Transverse colon (tissue), 4 donors: ENCODE results near the gene TMEM42. TPM values are rescaled to one million over a fixed set of nuclear protein-coding genes. Genes with fewer than 3 reads are reported as not detected.

Source experiments
- DNase-seq: peaks from one replicate; pipeline ENCODE4 v3.0.0-alpha.2; 2019
- H3K27ac ChIP-seq, 4 donors: fragments of 200-600 bp; sonication (generic); 2 replicates each; pipeline ENCODE4 v1.5.1; 2016 to 2018; ENCODE audit warnings: inconsistent platforms in 4 of 4
- H3K27me3 ChIP-seq: fragments of 200-600 bp; sonication (generic); 2 replicates; pipeline ENCODE4 v1.5.1; 2017; ENCODE audit warnings: inconsistent platforms
- H3K36me3 ChIP-seq, 4 donors: fragments of 200-600 bp; sonication (generic); 2 replicates each; pipeline ENCODE4 v1.5.1; 2017 to 2019; ENCODE audit warnings: inconsistent platforms in 4 of 4
- H3K4me1 ChIP-seq, 4 donors: fragments of 200-600 bp; sonication (generic); 2 replicates each; pipeline ENCODE4 v1.5.1; 2017 to 2020; ENCODE audit warnings: inconsistent platforms in 4 of 4
- H3K4me3 ChIP-seq, 4 donors: fragments of 200-600 bp; sonication (generic); 1 replicate in 1 of 4; 2 replicates in 3 of 4; pipeline versions ENCODE4 v1.5.1 to v1.6.1; 2017 to 2019; ENCODE audit warnings: inconsistent platforms in 4 of 4
- H3K9me3 ChIP-seq, 2 donors: fragments of 200-600 bp; sonication (generic); 2 replicates each; pipeline ENCODE4 v1.5.1; 2017 to 2019; ENCODE audit warnings: inconsistent platforms in 2 of 2
- EP300 ChIP-seq: sonication (generic); formaldehyde crosslinking; IDR thresholded peaks from one replicate; pipeline ENCODE4 v1.6.1; 2017; ENCODE audit warnings: antibody characterized with exemption, low read depth
- POLR2A ChIP-seq: fragments of 450-650 bp; IDR thresholded peaks from one replicate; pipeline ENCODE4 v1.6.1; 2016; ENCODE audit warnings: antibody characterized with exemption, mild to moderate bottlenecking, moderate library complexity
- POLR2AphosphoS5 ChIP-seq, 3 donors: sonication (generic); formaldehyde crosslinking; IDR thresholded peaks; one replicate each; pipeline ENCODE4 v1.6.1; 2016; ENCODE audit warnings: antibody characterized with exemption in 3 of 3
- WGBS, 2 donors: methylation state at CpG; one replicate each; pipeline ENCODE4 v1.1.5; 2018; ENCODE audit warnings: low coverage in 1 of 2; 5-methylcytosine and 5-hydroxymethylcytosine counted together
- in situ Hi-C, 4 donors: fragments of 200-750 bp; cut with MboI; loops; one replicate each; pipeline versions ENCODE4 v1.15.0 to v1.15.1; 2017; ENCODE audit warnings: low sequenced_read_pairs in 3 of 4, low pct_ligation_motif_present in 1 of 4, low pct_unique_long_range_greater_than_20kb in 1 of 4
- intact Hi-C: fragments of 100-400 bp; cut with DNase I; formaldehyde crosslinking; loops from one replicate; pipeline ENCODE4 v1.15.1; 2023; ENCODE audit warnings: low total_unique reads
- total RNA-seq, 4 donors: library from RNA; depleted of rRNA; stranded (reverse); fragments of >200 nt; gene quantifications; one replicate each; pipeline ENCODE4 v1.1.0, GENCODE V29; 2016
- TF ChIP-seq, protein P1 (sequence below), 5 experiments: fragments of 200-600 bp in 3 of 5; fragments of 450-650 bp in 2 of 5; sonication (generic) in 3 of 5; IDR thresholded peaks; 1 replicate in 2 of 5; 2 replicates in 3 of 5; pipeline ENCODE4 v1.5.1; 2016 to 2017; ENCODE audit warnings: antibody characterized with exemption in 5 of 5, inconsistent platforms in 3 of 5, mild to moderate bottlenecking in 2 of 5, moderate library complexity in 1 of 5

TMEM42 gene
- total RNA-seq, 4 donors from 2014 or later, result 10.0 to 13.7 (median 12.3) TPM; not detected in 1

- no peaks in the 10 kb centered on the region for H3K36me3 ChIP-seq
- no peak overlapping the region for H3K4me3 ChIP-seq
- H3K4me1 ChIP-seq, result no peaks in the 10 kb centered on the region
- intact Hi-C loops, result no loop called here
- no peak for DNase-seq
- no peak for TF ChIP-seq EP300
- TF ChIP-seq, protein P1, sequence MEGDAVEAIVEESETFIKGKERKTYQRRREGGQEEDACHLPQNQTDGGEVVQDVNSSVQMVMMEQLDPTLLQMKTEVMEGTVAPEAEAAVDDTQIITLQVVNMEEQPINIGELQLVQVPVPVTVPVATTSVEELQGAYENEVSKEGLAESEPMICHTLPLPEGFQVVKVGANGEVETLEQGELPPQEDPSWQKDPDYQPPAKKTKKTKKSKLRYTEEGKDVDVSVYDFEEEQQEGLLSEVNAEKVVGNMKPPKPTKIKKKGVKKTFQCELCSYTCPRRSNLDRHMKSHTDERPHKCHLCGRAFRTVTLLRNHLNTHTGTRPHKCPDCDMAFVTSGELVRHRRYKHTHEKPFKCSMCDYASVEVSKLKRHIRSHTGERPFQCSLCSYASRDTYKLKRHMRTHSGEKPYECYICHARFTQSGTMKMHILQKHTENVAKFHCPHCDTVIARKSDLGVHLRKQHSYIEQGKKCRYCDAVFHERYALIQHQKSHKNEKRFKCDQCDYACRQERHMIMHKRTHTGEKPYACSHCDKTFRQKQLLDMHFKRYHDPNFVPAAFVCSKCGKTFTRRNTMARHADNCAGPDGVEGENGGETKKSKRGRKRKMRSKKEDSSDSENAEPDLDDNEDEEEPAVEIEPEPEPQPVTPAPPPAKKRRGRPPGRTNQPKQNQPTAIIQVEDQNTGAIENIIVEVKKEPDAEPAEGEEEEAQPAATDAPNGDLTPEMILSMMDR (IDR thresholded peaks at IDR 0.05), result no peak
- TF ChIP-seq POLR2A, result no peak
- TF ChIP-seq POLR2AphosphoS5 (IDR thresholded peaks at IDR 0.05), result no peak
- H3K27ac ChIP-seq, result no peak overlapping the region
- in situ Hi-C loops, result no loop called here
- 91 to 94% methylated on average over 2 to 3 of the region's 3 CpGs for WGBS, 2 donors
- no peaks in the 10 kb centered on the region for H3K27me3 ChIP-seq
- H3K9me3 ChIP-seq, result no peaks in the 10 kb centered on the region
These were observed 34.5 kb upstream of the TMEM42 start for GRCh38 chr3:44827196-44827595.

- TF ChIP-seq, protein P1 (IDR thresholded peaks at IDR 0.05), result no peak
- TF ChIP-seq POLR2AphosphoS5 (IDR thresholded peaks at IDR 0.05) (no peak), EP300 (no peak), POLR2A (no peak)
- Histone ChIP-seq H3K27me3 (no peaks in the 10 kb centered on the region), H3K9me3 (no peaks in the 10 kb centered on the region), H3K36me3 (no peaks in the 10 kb centered on the region), H3K27ac (no peak overlapping the region), H3K4me1 (no peaks in the 10 kb centered on the region), H3K4me3 (no peak overlapping the region)
- DNase-seq, result no peak
- intact Hi-C loops, result no loop called here
- in situ Hi-C loops, result no loop called here
- 95 to 98% methylated on average over 5 of the region's 5 CpGs for WGBS, 2 donors
These were observed 30.5 kb upstream of the TMEM42 start for GRCh38 chr3:44831232-44831631.

DNA sequence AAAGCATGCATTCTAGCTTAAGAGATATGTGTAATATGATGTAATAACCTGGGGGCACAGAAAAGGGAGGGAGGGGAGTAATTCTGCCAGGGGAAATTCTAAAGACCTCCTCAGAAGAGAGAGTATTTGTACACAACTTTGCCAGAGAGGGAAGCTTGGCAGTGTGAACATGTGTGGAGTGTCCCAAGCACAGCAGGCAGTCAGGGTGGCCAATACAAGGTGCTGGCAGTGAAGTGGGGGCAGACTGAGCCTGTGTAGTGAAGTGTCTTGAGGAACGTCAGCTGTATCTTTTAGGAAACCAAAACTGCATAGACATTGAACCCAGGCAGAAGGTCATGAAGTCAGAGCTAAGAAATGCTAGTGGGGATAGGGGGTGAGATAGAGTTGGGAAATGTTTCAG lies 29.7 kb upstream of the TMEM42 start:
- TF ChIP-seq EP300, result no peak
- TF ChIP-seq, protein P1 (IDR thresholded peaks at IDR 0.05), result no peak
- no peak for TF ChIP-seq POLR2AphosphoS5 (IDR thresholded peaks at IDR 0.05)
- TF ChIP-seq POLR2A, result no peak
- H3K36me3 ChIP-seq, result peaks cover 0 to 4% (median 0%) of the 10 kb centered on the region in 4 donors
- 97% methylated on average over 1 of the region's 1 CpG; no CpG with 5 or more reads in 1 of the 2 donors for whole genome bisulfite sequencing, 2 donors
- H3K4me3 ChIP-seq, result no peak overlapping the region
- no peaks in the 10 kb centered on the region for H3K4me1 ChIP-seq
- no peak overlapping the region for H3K27ac ChIP-seq
- H3K27me3 ChIP-seq, result no peaks in the 10 kb centered on the region
- H3K9me3 ChIP-seq, result peaks cover 7% of the 10 kb centered on the region in 2 donors
- DNase-seq, result no peak
- in situ Hi-C loops (no loop called here), intact Hi-C loops (no loop called here)

- Histone ChIP-seq H3K27ac (no peak overlapping the region), H3K9me3 (peaks cover 7 to 13% of the 10 kb centered on the region in 2 donors), H3K27me3 (no peaks in the 10 kb centered on the region), H3K4me1 (no peaks in the 10 kb centered on the region), H3K4me3 (no peak overlapping the region), H3K36me3 (peaks cover 0 to 4% (median 0%) of the 10 kb centered on the region in 4 donors)
- WGBS, 2 donors, result 88 to 98% methylated on average over 1 to 2 of the region's 2 CpGs
- TF ChIP-seq POLR2A (no peak), EP300 (no peak), POLR2AphosphoS5 (IDR thresholded peaks at IDR 0.05) (no peak)
- TF ChIP-seq, protein P1 (IDR thresholded peaks at IDR 0.05), result no peak
- intact Hi-C loops, result no loop called here
- in situ Hi-C loops, result no loop called here
- DNase-seq, result no peak
These were observed 28.7 kb upstream of the TMEM42 start for GRCh38 chr3:44832965-44833364.
